Measurements from ENCODE around the gene SLC27A1. TPM values are rescaled to one million over a fixed set of nuclear protein-coding genes. Genes with fewer than 3 reads are reported as not detected.

The SLC27A1 gene
- polyA plus RNA-seq, 1 of the 3 experiments (the other 2 are of a cell fraction): 15.0 TPM

GRCh38 chr19:17455308-17456123 is 14.8 kb upstream of the SLC27A1 start:
- peaks cover 28% of the 10 kb centered on the region for H3K27me3 ChIP-seq (ENCODE audit: insufficient read depth)
- no peak overlapping the region for H3K27ac ChIP-seq (ENCODE audit: low read depth in 2 of 2, low read length in 1 of 2)
- peak; percentile 65 for DNase-seq
- H3K36me3 ChIP-seq (replicated peaks in 1 of 2; ENCODE audit: control insufficient read depth in 1 of 2, insufficient read depth in 2 of 2, low read length in 1 of 2): no peaks in the 10 kb centered on the region
- H4K20me1 ChIP-seq (ENCODE audit: insufficient read depth): no peaks in the 10 kb centered on the region
- H3K9me3 ChIP-seq: no peaks in the 10 kb centered on the region
- H3F3A ChIP-seq (replicated peaks; ENCODE audit: insufficient read depth): no peaks in the 10 kb centered on the region
- TF ChIP-seq SIN3A (IDR thresholded peaks at IDR 0.05; ENCODE audit: borderline replicate concordance, low read depth, low read length): no peak
- no peak for TF ChIP-seq SMC3 (IDR thresholded peaks at IDR 0.05; ENCODE audit: low read depth, low read length)
- TF ChIP-seq POLR2AphosphoS5 (IDR thresholded peaks at IDR 0.05; ENCODE audit: low read depth, low read length): no peak
- no peak for TF ChIP-seq MXI1 (IDR thresholded peaks at IDR 0.05; ENCODE audit: low read depth, low read length)
- TF ChIP-seq CTCF (IDR thresholded peaks at IDR 0.05): no peak
- no peak for TF ChIP-seq CHD2 (IDR thresholded peaks at IDR 0.05; ENCODE audit: low read length, partially characterized antibody)
- no peak for TF ChIP-seq TAF1 (IDR thresholded peaks at IDR 0.05; ENCODE audit: borderline replicate concordance, low read depth, low read length)
- TF ChIP-seq GATA2 (CRISPR knock-in tag; IDR thresholded peaks at IDR 0.05): no peak
- TF ChIP-seq PBX3 (IDR thresholded peaks at IDR 0.05): no peak
- no peak for TF ChIP-seq GABPA (IDR thresholded peaks at IDR 0.05; ENCODE audit: low read depth)
- no peak for TF ChIP-seq RFX5 (IDR thresholded peaks at IDR 0.05; ENCODE audit: low read length)
- no peak for TF ChIP-seq USF1 (IDR thresholded peaks at IDR 0.05; ENCODE audit: borderline replicate concordance, low read depth)
- no peak for TF ChIP-seq JUND (IDR thresholded peaks at IDR 0.05)
- no peak for TF ChIP-seq USF2 (IDR thresholded peaks at IDR 0.05; ENCODE audit: borderline replicate concordance, low read depth, low read length)
- no peak for TF ChIP-seq NRF1 (IDR thresholded peaks at IDR 0.05; ENCODE audit: low read depth, low read length)
- TF ChIP-seq YY1 (IDR thresholded peaks at IDR 0.05; ENCODE audit: low read depth): no peak
- no peak for TF ChIP-seq TCF12 (IDR thresholded peaks at IDR 0.05)
- no peak for TF ChIP-seq RAD21 (IDR thresholded peaks at IDR 0.05; ENCODE audit: low read length)
- no peak for TF ChIP-seq ZBTB33 (IDR thresholded peaks at IDR 0.05; ENCODE audit: borderline replicate concordance, low read depth)
- H2AFZ ChIP-seq (ENCODE audit: low read depth): no peak overlapping the region
- POLR2A ChIA-PET: no interaction called here
- H3K4me2 ChIP-seq: no peak overlapping the region
- CTCF ChIA-PET: interaction anchor here (1.4 to 1.5 kb wide), 2 partner anchors 41 to 196 kb away, joined by 3 read pairs; no protein-coding TSS in a partner anchor
- H3K9ac ChIP-seq: no peak overlapping the region
- H3K79me2 ChIP-seq (ENCODE audit: insufficient read depth): no peaks in the 10 kb centered on the region
- no peaks in the 10 kb centered on the region for H3K9me2 ChIP-seq
- H3K4me3 ChIP-seq (ENCODE audit: low read depth in 2 of 2, low read length in 1 of 2): no peak overlapping the region
- no peaks in the 10 kb centered on the region; a peak in 1 of 4 replicates for H3K4me1 ChIP-seq (ENCODE audit: control insufficient read depth in 1 of 2, insufficient read depth in 2 of 2, low read depth in 1 of 2, low read length in 1 of 2)
- 12% methylated on average over 17 of the region's 58 CpGs for WGBS (ENCODE audit: low lambda C conversion rate)
